Right atrium auricular region (tissue), 2 donors: ENCODE results near the gene SPIN1. TPM values are rescaled to one million over a fixed set of nuclear protein-coding genes. Genes with fewer than 3 reads are reported as not detected.

Source experiments
- DNase-seq: peaks from one replicate; pipeline ENCODE4 v3.0.0-alpha.2; 2019; ENCODE audit warnings: low spot score
- H3K27ac ChIP-seq, 2 donors: fragments of 200-600 bp; sonication (generic); 1 replicate in 1 of 2; 2 replicates in 1 of 2; pipeline ENCODE4 v1.5.1; 2016 to 2019
- H3K27me3 ChIP-seq, 2 donors: fragments of 200-600 bp; sonication (generic); one replicate each; pipeline versions ENCODE4 v1.5.1 to v1.6.0; 2017 to 2019
- H3K36me3 ChIP-seq: fragments of 200-600 bp; sonication (generic); one replicate; pipeline ENCODE4 v1.5.1; 2016
- H3K4me1 ChIP-seq, 2 donors: fragments of 200-600 bp; sonication (generic); one replicate each; pipeline versions ENCODE4 v1.5.1 to v1.6.0; 2017 to 2019
- H3K4me3 ChIP-seq, 2 donors: fragments of 200-600 bp; sonication (generic); 1 replicate in 1 of 2; 2 replicates in 1 of 2; pipeline ENCODE4 v1.5.1; 2017 to 2019; ENCODE audit warnings: mild to moderate bottlenecking in 1 of 2, moderate library complexity in 1 of 2
- H3K9me3 ChIP-seq, 2 donors: fragments of 200-600 bp; sonication (generic); one replicate each; pipeline ENCODE4 v1.5.1; 2019
- CTCF ChIP-seq, 2 donors: fragments of 200-600 bp; sonication (generic); IDR thresholded peaks; one replicate each; pipeline ENCODE4 v1.5.1; 2019; ENCODE audit warnings: antibody characterized with exemption in 2 of 2
- total RNA-seq, 2 donors: library from RNA; depleted of rRNA; stranded (reverse); fragments of >200 nt; gene quantifications; one replicate each; pipeline ENCODE4 v1.1.0, GENCODE V29; 2016

Gene SPIN1
- total RNA-seq, 2 donors from 2014 or later: 48.9 to 55.4 TPM

GRCh38 chr9:88418715-88419540 lies 30.7 kb downstream of the SPIN1 start:
- TF ChIP-seq CTCF (IDR thresholded peaks at IDR 0.05): no peak
- Histone ChIP-seq H3K27me3 (no peaks in the 10 kb centered on the region), H3K36me3 (peaks cover 4% of the 10 kb centered on the region), H3K4me1 (no peaks in the 10 kb centered on the region), H3K27ac (no peak overlapping the region), H3K9me3 (peaks cover 3 to 22% of the 10 kb centered on the region in 2 donors), H3K4me3 (no peak overlapping the region)
- DNase-seq: no peak

- H3K36me3 ChIP-seq: peaks cover 4% of the 10 kb centered on the region
- no peak for TF ChIP-seq CTCF (IDR thresholded peaks at IDR 0.05)
- no peak overlapping the region for H3K27ac ChIP-seq
- H3K27me3 ChIP-seq: no peaks in the 10 kb centered on the region
- no peak for DNase-seq
- H3K4me3 ChIP-seq: no peak overlapping the region
- no peaks in the 10 kb centered on the region for H3K4me1 ChIP-seq
- H3K9me3 ChIP-seq: peaks cover 3 to 16% of the 10 kb centered on the region in 2 donors
Measured at GRCh38 chr9:88420227-88420626, 32.0 kb downstream of the SPIN1 start.

GRCh38 chr9:88421348-88421747 lies 33.1 kb downstream of the SPIN1 start:
- Histone ChIP-seq H3K4me1 (no peaks in the 10 kb centered on the region), H3K36me3 (peaks cover 6% of the 10 kb centered on the region), H3K27me3 (no peaks in the 10 kb centered on the region), H3K27ac (no peak overlapping the region), H3K9me3 (peaks cover 3 to 16% of the 10 kb centered on the region in 2 donors), H3K4me3 (no peak overlapping the region)
- no peak for DNase-seq
- TF ChIP-seq CTCF (IDR thresholded peaks at IDR 0.05): no peak

- H3K27me3 ChIP-seq: no peaks in the 10 kb centered on the region
- H3K4me3 ChIP-seq: no peak overlapping the region
- TF ChIP-seq CTCF (IDR thresholded peaks at IDR 0.05): no peak
- no peak overlapping the region for H3K27ac ChIP-seq
- DNase-seq: no peak
- no peaks in the 10 kb centered on the region for H3K4me1 ChIP-seq
- H3K36me3 ChIP-seq: peaks cover 5% of the 10 kb centered on the region
- H3K9me3 ChIP-seq: no peaks in the 10 kb centered on the region
Measured at GRCh38 chr9:88425538-88425950, 37.3 kb downstream of the SPIN1 start.

GRCh38 chr9:88426651-88427050 lies 38.4 kb downstream of the SPIN1 start:
- DNase-seq: no peak
- TF ChIP-seq CTCF (IDR thresholded peaks at IDR 0.05): no peak
- no peaks in the 10 kb centered on the region for H3K4me1 ChIP-seq
- no peaks in the 10 kb centered on the region for H3K27me3 ChIP-seq
- H3K27ac ChIP-seq: no peak overlapping the region
- no peak overlapping the region for H3K4me3 ChIP-seq
- peaks cover 5% of the 10 kb centered on the region for H3K36me3 ChIP-seq
- H3K9me3 ChIP-seq: no peaks in the 10 kb centered on the region
